ENCODE measurements around the gene SCRN1. TPM values are rescaled to one million over a fixed set of nuclear protein-coding genes. Genes with fewer than 3 reads are reported as not detected.

Gene SCRN1
- total and polyA plus RNA-seq, 7 donors: 0.80 to 6.7 (median 2.6) TPM

GRCh38 chr7:30027740-30028215 is 38.2 kb upstream of the SCRN1 start:
- intact Hi-C loops (cut with DNase I): loop anchor here in 1 of 2 donors (5.0 kb wide), 2 partner anchors 35 to 220 kb away; partner anchors contain the start of gene WIPF3
- Histone ChIP-seq H3K27me3 (ENCODE audit: insufficient read depth in 3 of 3, low read length in 2 of 3) (no peaks in the 10 kb centered on the region), H3K36me3 (ENCODE audit: insufficient read depth in 1 of 2, low read depth in 1 of 2) (no peaks in the 10 kb centered on the region), H3K4me1 (peaks cover 37% of the 10 kb centered on the region), H3K9me3 (no peaks in the 10 kb centered on the region), H3K27ac (peak overlapping the region; percentile 94), H3K4me3 (peak overlapping the region; percentile 94)
- TF ChIP-seq CTCF (IDR thresholded peaks at IDR 0.05): no peak
- DNase-seq (no peak), ATAC-seq (peak in 1 of 4 donors; percentile 1)
- 2 to 3% (median 2%) methylated on average over 9 of the region's 9 CpGs for WGBS, 3 donors

- H3K27ac ChIP-seq: peak overlapping the region; percentile 94
- H3K4me3 ChIP-seq: peak overlapping the region; percentile 94
- H3K36me3 ChIP-seq (ENCODE audit: insufficient read depth in 1 of 2, low read depth in 1 of 2): no peaks in the 10 kb centered on the region
- H3K9me3 ChIP-seq: no peaks in the 10 kb centered on the region
- intact Hi-C loops (cut with DNase I): loop anchor here in 1 of 2 donors (5.0 kb wide), 2 partner anchors 35 to 220 kb away; partner anchors contain the start of gene WIPF3
- WGBS, 3 donors: 0 to 1% (median 1%) methylated on average over 10 of the region's 10 CpGs
- no peak for TF ChIP-seq CTCF (IDR thresholded peaks at IDR 0.05)
- peaks cover 30% of the 10 kb centered on the region for H3K4me1 ChIP-seq
- no peak for DNase-seq
- no peaks in the 10 kb centered on the region for H3K27me3 ChIP-seq (ENCODE audit: insufficient read depth in 3 of 3, low read length in 2 of 3)
- ATAC-seq: peak in 3 of 4 donors; percentile 26 to 50 (median 36)
These were observed 37.5 kb upstream of the SCRN1 start for GRCh38 chr7:30027065-30027456.

GRCh38 chr7:30026229-30027064 is 36.8 kb upstream of the SCRN1 start, which contains the start of gene FKBP14:
FKBP14 (minus strand) TSS chr7:30026702; CDS start chr7:30026508, 194 bp downstream.
- intact Hi-C loops (cut with DNase I): loop anchor here in 1 of 2 donors (5.0 kb wide), 2 partner anchors 36 to 219 kb away; partner anchors contain the start of gene WIPF3
- TF ChIP-seq CTCF (IDR thresholded peaks at IDR 0.05): no peak

GRCh38 chr7:30023524-30023923 is 33.9 kb upstream of the SCRN1 start:
- no peak overlapping the region for H3K27ac ChIP-seq
- no peak for DNase-seq
- H3K27me3 ChIP-seq (ENCODE audit: insufficient read depth in 3 of 3, low read length in 2 of 3): no peaks in the 10 kb centered on the region
- H3K36me3 ChIP-seq (ENCODE audit: insufficient read depth in 1 of 2, low read depth in 1 of 2): peaks cover 0 to 6% of the 10 kb centered on the region in 2 donors
- H3K4me1 ChIP-seq: peaks cover 12% of the 10 kb centered on the region
- WGBS, 3 donors: 97 to 98% (median 97%) methylated on average over 6 of the region's 6 CpGs
- H3K9me3 ChIP-seq: no peaks in the 10 kb centered on the region
- no peak for TF ChIP-seq CTCF (IDR thresholded peaks at IDR 0.05)
- intact Hi-C loops (cut with DNase I): no loop called here
- ATAC-seq: no peak
- H3K4me3 ChIP-seq: no peak overlapping the region

More at GRCh38 chr7:30026229-30027064, 36.8 kb upstream of the SCRN1 start, which contains the start of gene FKBP14:
- WGBS, 3 donors: 0% methylated on average over 35 of the region's 35 CpGs
- Histone ChIP-seq H3K27ac (peak within 1 kb of the TSS; percentile 94), H3K27me3 (ENCODE audit: insufficient read depth in 3 of 3, low read length in 2 of 3) (no peaks in the 10 kb centered on the region), H3K36me3 (ENCODE audit: insufficient read depth in 1 of 2, low read depth in 1 of 2) (no peaks in the 10 kb centered on the region), H3K4me1 (peaks cover 26% of the 10 kb centered on the region), H3K4me3 (peak within 1 kb of the TSS; percentile 94), H3K9me3 (no peaks in the 10 kb centered on the region)
- peak; percentile 97 to 98 for DNase-seq
- ATAC-seq: peak; percentile 92 to 97 (median 93)

Measured in psoas muscle (tissue), 8 donors.